GM19099 (cell line): ENCODE measurements around the gene NLRP9.

Source experiments
- POLR2A ChIP-seq: IDR thresholded peaks from 3 replicates; pipeline ENCODE4 v1.6.1; 2011; ENCODE audit warnings: low read depth; ENCODE audit not compliant: insufficient read length; ENCODE audit errors: extremely low read depth

NLRP9 gene

DNA sequence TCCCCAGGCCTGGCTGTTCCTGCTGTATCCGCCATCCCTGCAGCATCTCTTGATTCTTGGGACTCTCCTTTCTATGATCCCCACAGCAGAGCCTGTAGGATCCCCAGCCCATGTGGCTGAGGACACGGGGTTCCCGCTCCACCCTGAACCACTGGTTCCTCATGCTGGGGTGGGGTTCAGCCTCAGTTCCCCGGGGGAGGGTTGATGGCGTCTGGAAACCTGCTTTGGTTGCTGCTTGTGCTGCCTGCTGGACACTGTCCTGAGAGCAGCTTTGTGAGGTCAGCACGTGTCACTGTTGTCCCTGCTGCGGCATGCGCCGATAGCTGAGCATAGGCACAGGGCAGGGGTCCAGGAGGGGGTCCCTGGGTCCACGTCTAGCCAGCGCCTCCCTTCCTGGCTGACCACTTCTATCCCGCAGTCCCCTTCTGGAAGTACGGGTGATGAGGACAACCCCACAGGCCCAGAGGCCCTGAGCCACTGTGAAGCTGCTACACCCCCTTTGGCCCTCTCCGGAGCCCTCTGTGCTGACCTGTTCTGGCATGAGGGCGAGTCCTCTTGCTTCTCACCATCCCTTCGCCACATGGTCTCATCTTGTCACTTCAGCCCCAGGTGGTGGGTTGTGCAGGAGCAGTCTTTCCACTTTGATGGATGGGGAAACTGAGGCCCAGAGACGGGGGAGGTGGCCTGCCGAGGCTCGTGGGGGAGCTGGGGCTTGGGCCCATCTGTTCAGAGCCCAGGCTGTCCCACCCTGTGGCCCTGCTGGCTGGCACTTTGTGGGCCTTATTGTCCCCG, 57.7 kb downstream of the NLRP9 start:
- TF ChIP-seq POLR2A: no peak

DNA sequence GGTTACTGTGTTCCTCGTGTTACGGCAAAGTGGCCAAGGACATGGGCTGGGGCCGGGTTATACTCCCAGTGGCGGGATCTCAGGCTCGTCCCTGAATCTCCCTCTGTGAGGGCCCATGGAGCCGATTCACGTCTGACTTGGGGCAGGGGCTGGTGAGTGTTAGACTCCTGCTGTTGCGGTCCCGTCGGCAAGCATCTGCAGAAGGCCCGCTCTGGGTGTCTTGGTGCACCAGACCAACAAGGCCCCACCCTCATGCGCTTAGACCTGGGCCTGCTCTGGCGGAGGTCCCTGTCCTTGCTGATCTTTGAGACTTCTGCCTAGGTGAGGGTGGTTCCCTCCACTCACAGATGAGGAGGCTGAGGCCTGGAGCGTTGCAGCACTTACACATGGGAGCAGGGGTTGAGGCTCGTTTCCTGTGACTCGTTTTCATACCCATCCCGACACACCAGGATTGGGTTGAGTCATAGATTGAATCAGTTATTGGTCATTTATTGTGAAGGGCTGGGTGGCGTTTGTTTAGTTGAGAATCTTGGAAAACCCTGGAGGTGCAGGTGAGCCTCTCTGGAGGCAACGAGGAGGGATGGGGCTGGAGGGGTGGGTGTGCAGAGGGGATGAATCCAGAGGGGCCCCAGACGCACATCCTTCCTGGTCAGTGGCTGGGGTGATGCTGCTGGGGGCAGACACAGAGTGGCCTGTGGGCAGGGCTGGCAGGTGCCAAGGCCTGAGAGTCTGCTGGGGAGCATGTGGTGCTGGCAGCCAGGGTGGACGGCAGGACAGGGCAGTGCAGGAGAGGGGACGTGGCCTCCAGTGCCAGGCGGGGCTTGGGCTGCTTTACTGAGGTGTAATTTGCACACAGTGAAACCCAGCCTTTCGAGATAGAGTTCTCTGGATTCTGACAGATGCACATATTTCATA, 58.6 kb downstream of the NLRP9 start:
- no peak for TF ChIP-seq POLR2A

DNA sequence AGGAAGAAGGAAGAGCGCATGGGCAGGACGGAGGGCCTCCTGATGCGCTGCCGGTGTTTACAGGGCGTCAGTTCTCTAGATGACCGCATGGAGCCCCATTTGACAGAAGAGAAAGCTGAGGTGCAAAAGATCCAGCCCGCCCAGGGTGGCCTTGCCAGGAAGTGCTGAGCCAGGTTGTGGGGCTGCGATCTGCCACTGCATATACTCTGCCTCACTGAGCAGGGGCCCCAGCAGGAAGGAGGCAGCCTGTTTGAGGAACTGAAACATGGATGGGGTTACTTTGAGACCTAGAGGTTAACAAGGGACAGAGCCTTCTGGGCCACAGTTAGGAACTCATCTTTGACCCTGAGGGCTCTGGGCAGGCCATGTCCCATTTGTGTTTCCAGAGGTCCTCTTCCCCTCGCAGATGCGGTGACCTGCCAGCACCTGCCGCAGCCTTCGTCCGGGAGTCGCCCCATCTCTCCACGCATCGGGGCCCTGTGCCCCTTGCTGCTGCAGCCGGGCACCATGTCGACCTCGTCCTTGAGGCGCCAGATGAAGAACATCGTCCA, 60.0 kb downstream of the NLRP9 start:
- TF ChIP-seq POLR2A: peak; percentile 52

DNA sequence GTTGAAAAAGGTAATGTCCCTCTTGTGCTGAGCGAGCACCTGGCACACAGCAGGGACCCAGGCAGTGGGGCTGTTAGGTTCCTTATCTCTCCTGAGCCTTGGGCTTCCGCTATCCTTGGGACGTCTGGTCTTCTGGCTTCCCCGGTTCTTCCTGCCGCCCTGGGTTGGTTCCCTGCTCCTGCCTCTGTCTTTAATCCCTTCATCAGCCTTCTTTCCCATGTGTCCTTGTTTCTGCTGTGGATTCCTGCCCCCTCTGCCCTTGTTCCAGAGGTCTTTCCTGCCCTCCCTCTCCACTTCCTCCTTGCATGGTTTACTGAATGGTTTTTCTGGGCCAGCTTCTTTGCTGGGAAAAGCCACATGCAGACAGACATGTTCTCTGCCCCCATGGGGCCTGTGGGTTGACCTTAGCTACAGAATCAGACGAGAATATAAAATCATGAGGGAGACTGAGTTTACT, 60.6 kb downstream of the NLRP9 start:
- no peak for TF ChIP-seq POLR2A

DNA sequence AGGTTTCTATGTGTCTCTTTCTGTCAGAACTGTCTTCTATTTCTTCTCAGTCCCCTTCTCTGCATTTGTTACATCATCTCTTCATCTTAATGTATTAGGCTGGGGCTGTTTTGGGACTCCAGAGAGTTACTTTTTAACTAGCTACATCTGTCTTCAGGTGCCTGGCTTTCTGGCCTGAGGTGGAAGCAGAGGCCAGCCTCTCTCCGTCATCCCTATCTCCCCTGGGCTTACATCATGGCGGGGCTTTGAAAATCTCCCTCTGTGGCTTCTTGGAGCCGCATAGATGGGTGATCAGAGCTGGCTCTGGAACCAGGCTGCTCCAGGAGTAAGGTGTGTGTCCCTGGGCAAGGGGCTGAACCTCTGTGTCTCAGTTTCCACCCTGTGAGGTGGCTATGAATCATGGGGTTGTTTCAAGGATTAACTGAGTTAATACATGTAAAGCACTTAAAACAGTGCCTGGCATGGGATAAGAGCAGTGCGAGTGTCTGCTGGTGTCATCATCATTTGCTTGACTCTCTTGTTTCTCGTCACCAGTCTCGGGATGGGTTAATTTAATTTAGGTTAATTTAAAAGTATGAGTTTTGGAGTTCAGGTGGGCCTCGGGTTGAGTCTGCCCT, 61.2 kb downstream of the NLRP9 start:
- peak; percentile 35 for TF ChIP-seq POLR2A

DNA sequence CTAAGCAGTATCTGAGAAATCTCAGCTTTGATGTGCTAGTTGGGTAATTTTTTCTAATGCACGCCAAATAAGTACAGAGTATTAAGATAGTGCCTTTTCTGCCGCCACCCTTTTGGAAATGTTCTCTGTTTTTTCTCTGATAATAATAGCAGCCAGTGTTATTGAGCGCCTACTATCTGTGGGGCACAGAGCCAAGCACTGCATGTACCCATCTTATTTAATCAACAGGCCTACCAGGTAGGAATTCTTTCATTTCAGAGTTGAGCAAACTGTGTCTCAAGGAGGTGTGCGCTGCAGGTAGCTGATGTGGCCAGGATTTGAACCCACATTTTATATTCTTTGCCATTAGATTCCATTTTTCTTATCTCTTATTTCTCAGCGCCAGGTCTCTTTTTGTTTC, 61.8 kb downstream of the NLRP9 start:
- TF ChIP-seq POLR2A: no peak

DNA sequence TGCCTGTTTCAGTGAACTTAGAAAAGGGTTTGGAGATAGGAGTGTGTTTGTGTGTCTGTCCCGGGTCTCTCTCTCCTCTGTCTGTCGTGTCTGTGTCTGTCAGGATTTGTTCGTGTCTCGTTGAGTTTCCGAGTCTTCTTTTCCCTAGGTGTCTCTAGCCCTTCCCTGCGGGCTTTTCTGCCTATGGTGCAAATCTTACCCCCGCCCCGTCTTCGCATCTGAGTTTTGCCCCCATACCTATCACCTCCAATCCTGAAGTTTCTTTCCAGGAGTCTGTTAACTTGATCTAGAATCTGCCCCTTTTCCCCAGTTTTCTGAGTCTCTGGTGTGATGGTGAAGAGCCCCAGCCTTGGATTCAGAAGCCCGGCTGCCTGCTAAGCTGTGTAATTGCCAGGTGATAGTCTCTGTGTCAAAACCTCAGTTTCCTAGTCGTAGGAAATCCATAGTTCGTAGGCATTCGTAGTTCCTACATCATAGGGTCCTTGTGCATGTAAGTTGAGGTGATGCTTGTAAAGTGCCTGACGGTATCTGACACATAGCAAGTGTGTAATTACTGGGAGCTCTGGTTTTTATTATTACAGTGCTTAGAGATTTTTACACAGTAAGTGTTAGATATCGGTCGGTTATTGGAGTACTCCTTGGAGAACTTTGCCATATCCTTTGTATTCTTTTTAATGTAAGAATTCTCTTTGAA, 62.4 kb downstream of the NLRP9 start:
- TF ChIP-seq POLR2A: no peak

DNA sequence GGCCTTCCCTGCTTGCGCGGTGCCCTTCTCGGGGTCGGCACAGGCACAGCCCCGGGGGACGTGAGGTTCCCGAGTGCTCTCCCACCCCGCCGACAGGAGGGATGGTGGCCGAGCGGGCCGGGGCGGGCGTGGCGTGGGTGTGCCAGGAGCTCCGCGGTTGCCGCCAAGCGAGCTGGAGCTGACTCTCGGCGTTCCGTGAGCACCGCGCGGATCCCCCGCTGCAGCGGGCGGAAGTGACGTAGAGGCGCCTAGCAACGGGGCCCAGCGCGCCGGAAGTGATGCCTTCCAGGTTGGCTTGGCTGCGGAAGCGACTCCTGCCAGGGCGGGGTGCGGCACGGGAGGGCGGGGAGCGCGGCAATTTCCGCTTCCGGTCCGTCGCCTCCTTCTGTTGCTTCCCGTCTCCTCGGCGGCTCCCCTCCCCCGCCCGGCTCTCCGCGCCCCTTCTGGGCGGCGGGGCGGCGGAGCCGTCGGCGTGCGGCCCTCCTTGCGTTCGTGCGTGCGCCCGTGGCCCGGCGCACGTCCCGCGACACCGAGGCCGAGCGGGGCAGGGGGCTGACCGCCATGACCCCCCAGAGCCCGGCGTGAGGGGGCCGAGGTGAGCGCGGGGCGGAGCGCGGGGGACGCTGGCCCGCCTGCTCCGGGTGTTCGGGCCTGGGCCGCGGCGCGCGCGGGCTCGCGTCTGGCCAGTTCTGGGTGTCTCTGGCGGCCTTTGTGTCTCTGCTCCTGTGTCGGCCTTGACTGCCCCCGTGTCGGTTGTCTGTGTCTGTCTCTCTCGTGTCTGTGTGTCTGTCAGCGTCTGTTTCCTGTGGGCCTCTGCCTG, 63.2 kb downstream of the NLRP9 start, which contains the start of gene EPN1:
EPN1 (plus strand) TSS at position 386 of the 820 bp plus-strand sequence. CDS start 3,402 bp downstream, outside the sequence.
- TF ChIP-seq POLR2A: peak; percentile 63

DNA sequence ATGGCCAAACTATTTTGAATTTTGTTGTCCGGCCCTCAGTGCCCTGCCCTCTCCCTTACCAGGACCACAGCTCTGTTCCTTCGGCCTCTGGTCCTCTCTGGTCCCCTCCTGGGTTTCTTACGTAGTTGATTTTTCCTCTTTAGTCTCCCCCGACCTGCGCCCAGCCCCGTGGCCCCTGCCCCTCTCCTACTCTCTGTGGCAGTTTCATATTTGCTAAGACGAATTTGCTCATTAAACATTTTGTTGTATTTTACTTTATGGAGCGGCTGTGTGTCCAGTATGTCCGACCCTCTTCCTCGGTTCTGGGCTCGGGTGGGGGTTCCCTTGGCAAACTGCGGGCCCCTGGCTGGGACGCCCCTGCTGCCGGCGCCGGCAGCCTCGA, 63.8 kb downstream of the NLRP9 start:
- TF ChIP-seq POLR2A: no peak

DNA sequence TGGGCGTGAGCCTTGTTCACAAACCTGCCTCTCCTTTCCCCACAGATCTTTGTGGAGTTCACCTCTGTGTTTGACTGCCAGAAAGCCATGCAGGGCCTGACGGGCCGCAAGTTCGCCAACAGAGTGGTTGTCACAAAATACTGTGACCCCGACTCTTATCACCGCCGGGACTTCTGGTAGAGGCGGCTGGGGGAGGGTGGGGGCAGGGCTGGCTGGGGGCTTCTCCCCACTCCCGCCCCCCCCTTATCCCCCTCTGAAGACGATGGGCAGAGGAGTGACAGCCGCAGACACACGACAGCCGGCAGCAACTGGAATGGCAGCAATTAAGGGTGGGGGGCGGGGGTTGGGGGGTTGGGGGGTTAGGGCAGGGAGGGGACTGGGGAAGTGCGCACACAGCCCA, 64.3 kb downstream of the NLRP9 start:
- no peak for TF ChIP-seq POLR2A

DNA sequence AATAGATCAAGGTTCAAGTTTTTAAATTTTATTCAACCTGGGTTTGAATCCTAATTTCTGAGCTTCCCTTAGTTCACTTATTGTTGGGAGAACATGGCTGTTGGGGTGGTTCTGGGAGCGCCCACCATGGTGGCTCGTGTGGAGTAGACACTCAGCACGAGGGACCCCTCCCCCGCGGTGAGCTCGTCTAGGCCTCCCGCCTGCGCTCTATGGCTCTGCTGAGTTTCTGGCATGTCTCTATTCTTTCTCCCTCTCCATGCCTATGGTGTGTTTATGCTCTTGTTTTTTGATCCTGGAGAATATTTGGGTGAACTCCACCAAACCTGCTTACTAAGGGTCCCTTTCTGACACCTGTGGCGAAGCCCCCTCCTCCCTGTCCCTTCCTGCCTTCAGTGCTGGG, 64.7 kb downstream of the NLRP9 start:
- no peak for TF ChIP-seq POLR2A

DNA sequence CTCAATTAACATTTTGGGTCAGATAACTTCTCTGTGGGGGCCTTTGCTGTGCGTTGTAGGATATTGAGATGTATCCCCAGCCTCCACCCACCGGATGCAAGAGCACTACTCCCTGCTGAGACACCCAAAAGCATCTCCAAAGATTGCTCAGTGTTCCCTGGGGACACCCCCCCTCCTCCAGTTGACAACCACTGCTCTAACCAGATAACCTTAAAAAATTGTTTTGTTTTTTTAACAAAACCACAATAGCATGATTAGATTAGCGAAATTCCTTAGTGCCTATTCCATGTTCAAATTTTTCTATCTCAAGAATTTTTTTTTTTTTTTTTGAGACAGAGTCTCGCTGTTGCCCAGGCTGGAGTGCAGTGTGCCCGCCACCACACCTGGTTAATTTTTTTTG, 65.8 kb downstream of the NLRP9 start:
- no peak for TF ChIP-seq POLR2A

DNA sequence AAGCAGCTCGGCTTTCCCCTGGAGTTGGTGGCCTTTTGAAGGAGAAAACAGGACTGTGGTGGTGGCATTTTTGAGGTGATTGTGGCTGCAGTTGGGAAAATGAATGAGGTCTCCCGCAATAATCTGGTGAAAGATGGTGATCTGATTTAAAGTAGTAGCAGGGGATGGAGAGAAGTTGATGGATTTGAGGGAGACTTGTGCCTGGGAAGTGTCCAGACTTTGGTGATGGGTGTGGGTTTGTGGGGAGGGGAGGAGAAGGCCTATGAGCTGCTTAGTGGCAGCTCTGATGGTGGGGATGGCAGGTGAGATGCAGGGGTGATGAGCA, 67.2 kb downstream of the NLRP9 start:
- TF ChIP-seq POLR2A: no peak
